Smooth muscle cell (in vitro differentiated cells): ENCODE measurements around the gene NR5A1. TPM values are rescaled to one million over a fixed set of nuclear protein-coding genes. Genes with fewer than 3 reads are reported as not detected.

ENCODE experiments used
- DNase-seq: peaks from one replicate; lab custom pipeline; 2025; ENCODE audit not compliant: unreplicated experiment; lab: John Stamatoyannopoulos, UW
- H2AFZ ChIP-seq: fragments of 200-600 bp; sonication (generic); 2 replicates; pipeline ENCODE4 v1.6.0; 2016; ENCODE audit warnings: antibody characterized with exemption, low read depth, mild to moderate bottlenecking
- H3F3A ChIP-seq: fragments of 200-600 bp; sonication (generic); 2 replicates; pipeline ENCODE4 v1.6.0; 2017; ENCODE audit warnings: antibody characterized with exemption, low read depth
- H3K27ac ChIP-seq: fragments of 200-600 bp; sonication (generic); 2 replicates; pipeline ENCODE4 v1.5.1; 2016; ENCODE audit warnings: low read depth, mild to moderate bottlenecking
- H3K27me3 ChIP-seq: fragments of 200-600 bp; sonication (generic); 2 replicates; pipeline ENCODE4 v1.6.1; 2016; ENCODE audit warnings: low read depth, mild to moderate bottlenecking
- H3K36me3 ChIP-seq: fragments of 200-600 bp; sonication (generic); 2 replicates; pipeline ENCODE4 v1.5.1; 2016; ENCODE audit warnings: low read depth
- H3K4me1 ChIP-seq: fragments of 200-600 bp; sonication (generic); 2 replicates; pipeline ENCODE4 v1.5.1; 2016; ENCODE audit warnings: low read depth
- H3K4me2 ChIP-seq: fragments of 200-600 bp; sonication (generic); 2 replicates; pipeline ENCODE4 v1.6.0; 2016; ENCODE audit warnings: mild to moderate bottlenecking
- H3K4me3 ChIP-seq: fragments of 200-600 bp; sonication (generic); 2 replicates; pipeline ENCODE4 v1.5.1; 2016; ENCODE audit warnings: mild to moderate bottlenecking
- H3K79me2 ChIP-seq: fragments of 200-600 bp; sonication (generic); 2 replicates; pipeline ENCODE4 v1.6.0; 2016; ENCODE audit warnings: low read depth, mild to moderate bottlenecking
- H3K9ac ChIP-seq: fragments of 200-600 bp; sonication (generic); 2 replicates; pipeline ENCODE4 v1.6.0; 2016; ENCODE audit warnings: low read depth
- H3K9me3 ChIP-seq: fragments of 200-600 bp; sonication (generic); replicated peaks from 2 replicates; pipeline ENCODE4 v1.5.1; 2016; ENCODE audit warnings: low read depth
- H4K20me1 ChIP-seq: fragments of 200-600 bp; sonication (generic); 2 replicates; pipeline ENCODE4 v1.6.0; 2016; ENCODE audit warnings: low read depth
- CTCF ChIP-seq: fragments of 200-600 bp; sonication (generic); IDR thresholded peaks from 2 replicates; pipeline ENCODE4 v1.5.1; 2017; ENCODE audit warnings: borderline replicate concordance, mild to moderate bottlenecking, antibody characterized with exemption; ENCODE audit not compliant: insufficient read depth, poor library complexity, severe bottlenecking
- WGBS: methylation state at CpG from one replicate; pipeline ENCODE4 v1.1.7; 2016; ENCODE audit warnings: low lambda C conversion rate; 5-methylcytosine and 5-hydroxymethylcytosine counted together
- polyA plus RNA-seq: library from polyadenylated mRNA; unstranded; fragments of >200 nt; fragmentation: Nextera tagmentation; extraction: Ambion mirVana; gene quantifications from 2 replicates; pipeline ENCODE4 v1.2.1, GENCODE V29; 2016
- total RNA-seq: library from RNA; depleted of rRNA; stranded (reverse); fragments of >200 nt; gene quantifications from 2 replicates; pipeline ENCODE4 v1.2.3, GENCODE V29; 2014

NR5A1 gene
- total and polyA plus RNA-seq, 2 experiments from 2014 or later = not detected

- no peak for TF ChIP-seq CTCF
- Histone ChIP-seq H3F3A (no peaks in the 10 kb centered on the region), H3K9ac (no peak overlapping the region), H3K27me3 (no peaks in the 10 kb centered on the region), H3K4me1 (no peaks in the 10 kb centered on the region), H2AFZ (no peak overlapping the region), H4K20me1 (no peaks in the 10 kb centered on the region), H3K9me3 (no peaks in the 10 kb centered on the region), H3K4me2 (no peak overlapping the region), H3K36me3 (no peaks in the 10 kb centered on the region), H3K79me2 (no peaks in the 10 kb centered on the region), H3K4me3 (no peak overlapping the region), H3K27ac (no peak overlapping the region)
- no peak for DNase-seq
- 82% methylated on average over 2 of the region's 2 CpGs for WGBS
Observed at GRCh38 chr9:124526174-124526573, 19.0 kb upstream of the NR5A1 start.

- WGBS = 83% methylated on average over 7 of the region's 7 CpGs
- no peak overlapping the region for H3K27ac ChIP-seq
- no peak overlapping the region for H3K9ac ChIP-seq
- no peaks in the 10 kb centered on the region for H3K27me3 ChIP-seq
- TF ChIP-seq CTCF = no peak
- H3K4me2 ChIP-seq = no peak overlapping the region
- H2AFZ ChIP-seq = no peak overlapping the region
- no peaks in the 10 kb centered on the region for H3F3A ChIP-seq
- H3K4me1 ChIP-seq = no peaks in the 10 kb centered on the region
- no peaks in the 10 kb centered on the region for H3K79me2 ChIP-seq
- H3K4me3 ChIP-seq = no peak overlapping the region
- no peak for DNase-seq
- H3K9me3 ChIP-seq = no peaks in the 10 kb centered on the region
- no peaks in the 10 kb centered on the region for H3K36me3 ChIP-seq
- no peaks in the 10 kb centered on the region for H4K20me1 ChIP-seq
Observed at GRCh38 chr9:124522121-124523098, 15.2 kb upstream of the NR5A1 start.

- H3K4me2 ChIP-seq = no peak overlapping the region
- WGBS = 94% methylated on average over 3 of the region's 3 CpGs
- H3K9ac ChIP-seq = no peak overlapping the region
- H3K9me3 ChIP-seq = no peaks in the 10 kb centered on the region
- H3K4me3 ChIP-seq = no peak overlapping the region
- no peaks in the 10 kb centered on the region for H3K4me1 ChIP-seq
- no peak overlapping the region for H3K27ac ChIP-seq
- H4K20me1 ChIP-seq = no peaks in the 10 kb centered on the region
- no peaks in the 10 kb centered on the region for H3K79me2 ChIP-seq
- no peak for DNase-seq
- TF ChIP-seq CTCF = no peak
- H3F3A ChIP-seq = no peaks in the 10 kb centered on the region
- H3K36me3 ChIP-seq = no peaks in the 10 kb centered on the region
- no peak overlapping the region for H2AFZ ChIP-seq
- no peaks in the 10 kb centered on the region for H3K27me3 ChIP-seq
Observed at GRCh38 chr9:124521142-124521541, 13.9 kb upstream of the NR5A1 start.

GRCh38 chr9:124520206-124520596 is 13.0 kb upstream of the NR5A1 start:
- Histone ChIP-seq H3K9ac (no peak overlapping the region), H3K27me3 (no peaks in the 10 kb centered on the region), H3K4me1 (no peaks in the 10 kb centered on the region), H3K36me3 (no peaks in the 10 kb centered on the region), H4K20me1 (no peaks in the 10 kb centered on the region), H3F3A (no peaks in the 10 kb centered on the region), H3K27ac (no peak overlapping the region), H3K4me3 (no peak overlapping the region), H3K79me2 (no peaks in the 10 kb centered on the region), H3K9me3 (no peaks in the 10 kb centered on the region), H3K4me2 (no peak overlapping the region), H2AFZ (no peak overlapping the region)
- 46% methylated on average over 7 of the region's 7 CpGs for WGBS
- no peak for TF ChIP-seq CTCF
- no peak for DNase-seq
